Fibroblast of skin of abdomen (primary cell): ENCODE results near the gene PSD4.

ENCODE experiments used
- DNase-seq: peaks from one replicate; pipeline ENCODE4 v3.0.0-alpha.2; 2013

Gene PSD4

DNA sequence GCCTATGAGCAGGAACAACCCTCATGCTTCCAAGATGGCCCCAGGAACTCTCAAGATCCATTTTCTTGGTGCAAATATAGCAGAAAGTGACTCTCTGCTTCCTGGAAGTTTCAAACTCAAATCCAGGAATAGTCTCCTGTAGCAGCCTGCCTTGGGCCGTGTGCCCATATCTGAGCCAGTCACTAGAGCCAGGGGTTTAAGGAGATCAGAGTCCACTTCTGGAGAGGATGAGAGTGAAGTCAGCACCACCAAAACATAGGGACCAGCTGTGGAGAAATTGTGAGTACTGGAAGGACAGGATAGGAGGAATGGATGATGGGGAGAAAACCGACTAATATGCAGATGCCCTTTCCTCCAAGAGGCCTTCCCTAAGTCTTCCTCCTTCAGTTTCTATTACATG, 33.2 kb downstream of the PSD4 start:
- DNase-seq, result no peak

DNA sequence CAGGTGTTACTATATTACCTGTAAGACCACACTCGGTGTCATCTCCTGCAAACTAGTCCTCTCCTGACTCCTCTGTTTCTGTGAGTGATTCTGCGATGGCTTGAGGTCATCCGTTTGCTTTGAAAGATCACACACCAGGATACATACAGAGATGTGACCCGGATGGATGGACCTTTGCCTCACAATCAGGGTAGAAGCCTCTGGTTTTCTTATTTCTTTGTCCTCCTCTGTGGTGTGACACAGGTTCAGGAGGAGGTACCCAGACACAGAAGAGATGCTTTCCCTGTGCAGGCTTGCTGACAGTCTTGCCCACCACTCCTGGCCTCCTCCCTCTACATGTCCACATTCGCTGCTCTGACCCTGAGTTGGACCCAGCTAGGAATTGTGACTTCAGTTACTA, 34.6 kb downstream of the PSD4 start:
- DNase-seq, result no peak

DNA sequence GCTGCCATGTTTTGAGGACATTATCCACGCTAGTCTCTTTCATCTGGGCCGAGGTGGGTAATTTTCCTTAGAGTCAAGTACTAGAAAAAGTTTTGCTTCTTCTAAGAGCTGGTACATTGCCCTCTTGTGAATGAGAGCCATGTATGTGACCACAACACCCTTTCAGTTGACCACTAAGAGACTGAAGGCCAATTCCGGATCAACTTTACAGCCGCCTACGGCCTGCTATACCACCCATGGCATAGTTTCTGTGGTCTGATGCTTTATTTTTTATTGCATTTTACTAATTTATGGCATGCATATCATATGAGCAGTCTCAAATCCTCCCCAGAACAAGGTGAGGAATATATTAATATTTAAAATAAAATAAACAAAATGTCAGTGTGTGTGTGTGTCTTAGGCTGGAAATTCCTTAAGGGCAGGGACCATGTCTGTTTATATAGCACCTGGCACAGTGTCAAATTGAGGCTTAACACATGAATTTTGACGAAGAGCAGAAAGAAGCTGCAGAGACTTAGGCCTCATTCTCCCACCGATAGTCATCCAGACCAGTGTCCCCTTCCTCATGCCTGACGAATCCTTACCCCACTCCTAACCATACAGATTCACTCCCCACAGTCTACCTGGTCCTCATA, 35.4 kb downstream of the PSD4 start:
- peak; percentile 51 for DNase-seq

DNA sequence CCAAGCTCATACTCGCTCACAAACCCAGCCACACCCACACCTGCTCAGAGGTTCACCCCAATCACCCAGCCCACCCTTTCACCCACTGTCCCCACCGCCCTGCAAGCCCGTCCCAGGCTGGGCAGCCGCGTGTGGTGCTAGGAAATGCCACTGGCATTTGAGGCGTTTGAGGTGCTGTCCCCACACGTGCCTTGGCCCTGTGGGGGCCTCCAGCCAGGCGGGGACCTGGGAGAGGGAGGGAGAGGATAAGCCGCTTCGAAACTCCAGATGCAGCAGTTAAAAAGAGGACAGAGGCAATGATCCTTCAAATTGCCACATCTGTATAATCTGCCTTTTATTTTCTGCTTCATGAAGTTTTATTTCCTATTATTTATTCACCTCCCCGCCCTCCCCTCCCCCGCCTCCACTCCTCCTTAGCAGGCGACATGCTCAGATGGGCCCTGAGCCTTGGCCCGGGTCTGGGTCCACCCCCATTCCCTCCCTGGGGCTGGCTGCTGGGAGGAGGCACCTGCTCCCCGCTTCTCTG, 35.9 kb downstream of the PSD4 start:
- DNase-seq, result no peak

DNA sequence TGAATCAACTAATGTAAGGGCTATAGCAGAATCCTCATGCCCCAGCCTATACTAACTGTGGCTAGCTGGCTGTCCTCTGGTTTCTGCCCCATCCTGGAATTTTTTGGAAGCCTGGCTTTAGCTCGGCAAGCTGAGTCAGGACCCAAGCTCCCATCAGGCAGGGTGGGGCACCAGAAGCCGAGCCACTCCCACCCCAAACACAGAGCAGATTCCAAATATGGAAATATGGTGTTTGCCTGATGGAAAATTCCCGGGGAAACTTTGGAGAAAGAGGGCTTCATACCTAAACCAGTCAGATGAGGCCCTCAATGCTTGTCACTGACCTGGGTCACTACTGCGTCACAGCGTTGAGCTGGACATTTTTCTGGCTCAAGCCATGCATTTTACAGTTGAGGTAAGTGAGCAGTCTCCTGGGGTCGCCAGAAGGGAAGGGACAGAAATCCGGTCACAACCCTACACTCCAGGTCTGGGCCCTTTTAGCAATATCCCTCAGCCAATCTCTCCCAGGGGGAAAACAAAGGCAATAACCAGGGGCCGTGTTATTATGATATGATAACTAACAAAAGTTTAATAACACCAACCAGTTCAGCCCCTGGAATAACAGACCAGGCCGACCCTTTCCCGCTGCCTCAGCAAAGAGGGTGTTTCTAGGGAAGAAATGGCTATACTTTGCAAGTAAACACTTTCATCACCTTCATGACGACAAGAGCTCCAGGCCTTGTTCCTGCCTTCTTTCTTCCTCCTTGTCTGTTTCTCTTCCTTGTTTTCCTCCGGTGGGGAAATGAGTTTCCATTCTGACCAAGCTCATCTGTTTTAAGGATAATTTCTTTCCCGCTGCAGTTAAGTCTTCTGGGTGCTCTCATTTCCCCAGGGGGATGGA, 37.7 kb downstream of the PSD4 start:
- peak; percentile 81 for DNase-seq

DNA sequence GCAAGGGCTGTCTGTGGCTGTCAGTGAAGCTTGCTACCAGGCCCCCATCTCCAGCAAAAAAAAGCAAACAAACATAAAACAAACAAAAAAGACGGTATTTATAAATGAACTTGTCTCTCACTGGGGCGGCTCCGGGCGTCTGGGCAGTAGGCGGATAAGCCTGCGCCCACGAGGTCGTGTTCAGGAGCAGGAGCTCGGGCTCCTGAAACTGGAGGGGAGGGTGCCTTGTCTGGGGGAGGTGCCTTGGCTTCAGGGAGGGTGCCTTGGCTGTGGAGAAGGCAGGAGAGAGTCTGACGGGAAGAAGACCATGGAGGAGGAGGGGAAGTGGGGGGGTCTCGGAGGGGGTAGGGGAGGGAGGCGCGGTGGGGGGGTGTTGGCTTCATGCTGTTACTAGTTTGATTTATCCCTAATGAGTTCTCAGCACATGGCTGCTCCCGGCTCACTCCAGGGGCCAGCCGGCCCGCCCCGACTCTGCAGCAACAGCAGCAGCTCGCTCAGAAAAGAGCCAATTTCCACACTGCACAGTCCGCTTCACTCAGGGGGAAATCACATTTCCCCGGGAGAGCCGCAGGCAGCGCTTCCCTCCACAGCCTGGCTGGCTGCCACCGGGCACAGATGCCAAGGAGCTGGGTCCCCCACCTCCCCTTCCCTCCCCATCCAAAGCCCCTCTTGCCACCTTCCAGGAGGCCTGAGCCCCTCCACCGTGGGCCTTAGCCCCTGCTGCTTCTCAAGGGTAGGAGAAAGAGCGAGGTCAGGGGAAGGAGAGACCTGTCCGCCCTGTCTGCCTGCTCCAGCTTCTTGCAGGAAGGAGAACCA, 38.7 kb downstream of the PSD4 start:
- DNase-seq, result peak; percentile 33

DNA sequence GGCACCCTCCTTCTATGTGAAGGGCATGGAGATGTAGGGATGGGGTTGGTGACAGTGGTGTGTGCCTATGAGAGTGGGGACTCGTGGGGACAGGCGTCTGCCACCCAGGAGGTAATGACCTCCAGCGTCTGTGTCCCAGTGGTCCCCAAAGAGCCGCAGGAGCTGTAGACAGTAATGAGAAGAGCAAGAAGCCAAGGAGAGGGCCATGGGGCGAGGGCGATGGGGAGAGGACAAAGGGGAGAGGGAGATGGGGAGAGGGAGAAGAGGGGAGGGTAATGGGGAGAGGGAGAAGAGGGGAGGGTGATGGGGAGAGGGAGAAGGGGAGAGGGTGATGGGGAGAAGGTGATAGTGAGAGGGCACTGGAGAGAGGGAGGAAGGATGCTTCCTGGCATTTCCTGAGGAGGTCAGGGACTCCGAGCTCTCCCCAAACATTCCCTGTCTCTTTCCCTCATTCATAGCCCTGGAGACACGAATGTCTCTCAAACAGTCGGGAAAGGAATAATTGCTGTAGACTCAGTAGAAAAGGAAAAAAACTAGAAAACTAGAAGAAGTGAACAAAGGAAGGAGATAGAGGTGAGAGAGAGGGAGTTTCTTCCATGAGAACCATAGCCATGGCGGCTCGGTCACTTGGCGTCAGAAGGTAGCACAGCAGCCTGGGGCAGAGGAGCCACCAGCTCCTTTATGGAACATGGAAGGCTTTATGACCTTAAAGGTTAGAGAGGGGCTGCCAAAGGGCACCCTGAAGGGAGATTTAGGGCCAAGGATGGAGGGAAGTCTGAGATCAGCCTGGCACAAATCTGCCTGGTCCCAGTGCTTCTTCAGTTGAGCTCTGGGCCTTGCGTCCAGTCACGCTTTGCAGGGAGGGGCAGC, 39.5 kb downstream of the PSD4 start:
- no peak for DNase-seq

DNA sequence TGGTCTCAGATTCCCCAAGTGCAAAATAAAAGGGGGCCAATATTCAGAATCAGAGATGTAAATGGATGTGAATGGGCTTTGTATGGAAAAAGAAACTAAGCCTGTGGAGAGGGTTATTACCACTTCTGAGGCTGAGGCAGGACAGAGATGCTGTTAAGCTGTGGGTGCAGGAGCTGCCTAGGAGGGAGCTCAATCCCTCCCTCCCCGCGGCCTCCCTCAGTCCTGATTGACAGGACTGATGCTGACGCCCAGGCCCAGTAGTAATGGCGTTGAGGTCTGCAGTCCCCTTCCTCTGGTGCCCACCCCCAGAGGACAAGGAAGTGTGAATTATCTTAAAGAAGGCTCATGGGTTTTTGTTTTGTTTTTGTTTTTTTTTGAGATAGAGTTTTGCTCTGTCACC, 40.4 kb downstream of the PSD4 start:
- DNase-seq, result no peak

DNA sequence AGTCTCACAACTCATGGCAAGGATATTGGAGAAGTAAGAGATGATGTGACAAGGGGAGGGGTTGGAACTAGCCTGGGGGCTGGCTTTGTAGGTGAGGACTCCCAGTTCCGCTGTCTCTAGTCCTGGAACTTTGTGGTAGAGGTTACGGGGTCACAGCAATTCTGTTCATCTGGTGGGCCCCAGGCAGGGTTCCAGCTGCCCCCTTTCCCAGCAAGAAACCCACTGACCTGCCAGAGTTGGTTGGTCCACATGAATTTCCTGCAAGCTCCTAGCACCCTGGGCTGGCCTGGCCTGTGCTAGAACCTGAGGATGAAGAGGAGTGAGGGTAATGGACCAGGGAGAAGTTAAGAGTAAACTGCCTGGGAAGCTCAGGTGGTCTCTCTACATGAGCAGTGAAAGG, 41.3 kb downstream of the PSD4 start:
- no peak for DNase-seq

DNA sequence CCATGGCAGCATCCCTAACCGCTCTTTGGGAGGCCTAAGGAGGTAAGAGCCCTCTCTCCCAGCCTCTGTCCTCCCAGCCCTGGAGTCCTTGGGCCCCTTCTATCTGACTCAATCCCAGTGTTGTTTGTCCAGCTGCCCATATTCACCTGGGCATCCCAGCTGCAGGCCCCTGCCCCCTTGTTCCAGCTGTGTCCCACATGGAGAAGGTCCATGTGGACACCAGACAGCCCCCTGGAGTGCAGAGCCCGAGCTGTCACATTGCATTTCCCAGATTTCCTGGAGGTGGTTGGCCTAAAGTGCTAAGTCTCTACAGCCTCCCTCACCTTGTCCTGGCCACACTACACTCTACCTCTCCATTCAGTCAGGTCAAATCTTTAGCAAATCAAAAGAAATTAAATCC, 42.5 kb downstream of the PSD4 start:
- no peak for DNase-seq

DNA sequence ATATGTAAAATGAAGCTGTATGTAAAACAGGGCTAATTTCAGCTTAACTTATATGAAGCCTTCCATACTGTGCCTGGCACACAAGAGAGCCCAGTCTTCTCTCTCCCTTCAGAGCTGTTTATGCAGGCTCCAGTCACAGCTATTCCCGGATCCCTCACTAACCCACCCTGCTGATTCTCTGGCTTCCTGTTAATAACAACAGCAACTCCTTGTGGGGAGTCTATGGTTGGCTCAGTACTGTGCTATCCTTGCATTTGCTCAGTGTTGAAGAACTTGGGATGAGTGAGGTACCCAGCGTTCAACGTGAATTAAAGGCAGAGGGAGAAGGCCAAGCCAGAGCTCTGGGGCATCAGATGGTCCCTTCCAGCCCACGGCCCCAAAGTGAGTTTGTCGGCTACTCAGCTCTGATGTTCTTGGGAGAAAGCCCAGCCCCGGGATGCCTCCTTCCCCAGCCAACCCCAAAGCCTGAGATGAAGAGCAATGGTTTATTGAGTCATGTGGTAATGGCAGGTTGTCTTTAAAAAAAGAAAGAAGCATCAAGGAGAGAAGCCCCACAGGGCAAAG, 43.2 kb downstream of the PSD4 start:
- no peak for DNase-seq

DNA sequence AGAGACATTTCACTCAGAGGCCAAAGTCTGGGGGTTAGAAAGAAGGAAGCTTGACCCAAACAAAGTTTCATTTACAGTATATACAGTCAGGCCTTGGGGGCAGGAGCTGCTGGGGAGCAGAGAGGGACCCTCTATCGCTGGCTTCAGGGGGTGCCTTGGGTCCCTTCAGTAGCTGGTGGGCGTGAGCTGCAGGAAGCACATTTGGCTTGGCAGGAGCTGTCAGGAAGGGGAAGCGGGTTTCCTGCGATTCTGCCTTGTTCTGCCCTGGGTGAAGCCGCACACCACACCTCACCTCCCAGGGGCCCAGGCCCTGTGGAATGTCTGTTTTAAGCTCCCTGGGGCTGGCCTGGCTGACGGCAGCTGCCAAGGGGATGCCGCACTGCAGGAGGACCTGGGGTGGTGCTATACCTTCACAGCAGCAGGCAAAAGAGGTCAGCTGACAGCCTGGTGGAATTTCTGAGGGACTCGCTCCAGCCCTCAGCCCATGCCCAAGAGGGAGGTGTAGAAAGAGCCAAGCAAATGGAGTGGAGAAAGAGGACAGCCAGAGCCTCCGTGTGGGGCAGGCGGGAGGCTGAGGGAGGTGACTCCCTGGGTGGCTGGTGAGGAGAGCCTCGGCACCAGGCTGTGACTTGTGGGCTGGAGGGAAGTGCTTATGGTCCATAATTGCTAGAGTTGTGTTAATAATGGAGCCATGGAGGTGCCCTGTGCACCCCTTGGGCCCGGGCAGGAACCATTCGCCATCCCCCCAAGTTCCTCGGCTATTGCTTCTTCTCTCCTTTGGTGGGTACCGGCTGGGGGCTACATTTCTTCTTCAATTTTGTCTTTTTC, 43.9 kb downstream of the PSD4 start:
- no peak for DNase-seq

DNA sequence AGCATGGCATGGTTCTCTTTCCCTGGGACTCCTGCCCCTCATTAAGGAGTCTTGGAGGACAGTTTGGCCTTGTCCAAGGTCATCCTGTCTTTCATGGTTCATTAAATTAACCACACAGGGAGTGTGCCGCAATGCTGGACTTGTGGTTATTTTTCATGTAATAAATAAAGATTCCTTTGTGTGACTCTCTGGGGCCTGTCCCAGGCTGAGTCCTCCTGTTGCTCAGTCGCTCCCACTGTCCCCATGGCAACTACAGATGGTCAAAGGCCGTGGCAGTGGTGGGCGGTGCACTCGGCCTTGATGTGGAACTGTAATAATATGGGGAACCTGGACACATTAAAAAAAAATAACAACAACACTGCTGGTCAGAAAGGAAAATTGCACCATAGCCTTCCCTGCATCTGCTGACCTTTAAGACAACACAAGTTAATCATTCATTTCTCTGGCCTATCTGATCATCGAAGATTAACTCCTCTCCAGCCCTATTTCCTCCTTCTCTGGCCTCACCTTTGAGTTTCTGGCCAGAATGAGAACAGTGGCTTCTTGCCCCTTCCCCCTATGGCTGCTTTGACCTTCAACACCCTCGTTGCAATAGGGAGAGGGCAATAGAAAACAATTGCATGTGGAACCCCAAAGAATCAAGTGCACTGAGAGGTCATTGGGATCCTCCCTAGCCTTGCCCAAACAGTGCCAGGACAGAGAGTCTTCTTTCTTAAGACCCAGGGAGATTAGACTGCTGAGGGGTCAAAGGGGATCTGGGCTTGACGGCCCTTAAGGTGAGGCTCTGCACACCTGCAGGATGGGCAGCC, 44.7 kb downstream of the PSD4 start:
- no peak for DNase-seq

DNA sequence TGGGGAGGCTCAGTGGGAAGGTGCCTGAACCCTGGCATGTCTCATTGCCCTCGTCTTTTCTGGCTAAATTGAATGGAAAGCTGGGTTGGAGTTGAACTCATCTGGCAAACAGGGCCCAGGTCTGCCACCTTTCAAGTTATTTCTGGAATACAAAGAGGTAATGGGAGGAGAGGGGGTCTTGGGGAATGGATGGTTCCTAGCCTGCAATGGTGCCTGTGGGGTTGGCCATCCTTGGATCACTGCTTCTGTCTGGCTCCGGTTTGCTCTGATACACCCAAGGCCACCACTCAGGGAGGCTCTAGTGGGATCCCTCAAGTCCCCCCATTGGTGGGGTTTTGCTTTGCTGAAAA, 45.3 kb downstream of the PSD4 start:
- DNase-seq, result no peak

DNA sequence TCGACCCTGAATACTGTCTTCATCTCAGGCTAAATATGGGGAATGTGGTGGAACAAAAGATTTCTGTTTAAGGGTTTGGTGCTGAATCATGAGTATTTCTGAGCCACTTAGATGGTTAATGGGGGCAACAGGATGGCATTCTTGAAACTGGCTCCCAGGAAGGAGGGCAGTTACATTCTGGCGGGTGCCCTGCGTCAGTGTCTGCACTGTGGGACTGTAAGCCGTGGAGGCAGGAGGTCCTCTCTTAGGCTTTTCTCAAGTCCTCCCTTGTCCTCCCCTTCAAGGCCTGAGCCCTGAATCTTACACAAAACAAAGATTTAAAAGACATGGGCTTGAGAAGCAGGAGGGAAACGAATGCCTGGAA, 45.7 kb downstream of the PSD4 start:
- no peak for DNase-seq

DNA sequence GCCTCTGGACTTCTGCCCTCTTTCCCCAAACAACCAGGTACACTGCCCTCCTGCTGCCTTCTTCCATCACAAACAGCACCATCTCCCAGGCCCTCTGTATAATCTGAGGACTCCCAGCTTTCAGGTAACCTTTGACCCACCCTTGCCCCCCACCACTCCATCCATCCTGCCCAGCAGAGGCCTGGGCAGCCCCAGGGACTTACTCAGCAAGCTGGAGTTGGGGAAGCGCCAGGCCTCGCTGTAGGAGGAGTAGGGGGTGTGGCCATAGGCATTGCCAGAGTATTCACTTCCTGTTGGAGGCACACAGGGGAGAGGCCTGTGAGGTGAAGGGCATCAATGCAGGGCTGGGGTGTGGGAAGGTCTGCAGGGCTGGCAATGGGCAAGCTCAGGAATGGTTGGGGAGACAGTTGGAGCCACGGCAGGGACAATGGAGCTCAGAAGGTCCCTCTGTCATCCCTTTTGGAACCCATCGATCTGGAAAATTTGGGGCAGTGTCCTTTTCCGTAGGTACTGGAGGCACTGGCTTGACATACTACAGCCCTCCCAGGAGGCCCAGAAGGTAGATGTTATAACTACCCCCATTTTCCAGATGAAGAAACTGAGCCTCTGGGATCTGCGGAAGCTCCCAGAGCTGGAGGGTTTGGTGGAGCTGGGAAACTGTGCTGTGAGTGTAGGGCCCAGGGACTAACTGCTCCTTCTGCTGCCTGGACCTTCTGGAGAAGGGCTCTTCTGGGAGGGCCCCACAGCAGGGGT, 46.3 kb downstream of the PSD4 start:
- peak; percentile 56 for DNase-seq

DNA sequence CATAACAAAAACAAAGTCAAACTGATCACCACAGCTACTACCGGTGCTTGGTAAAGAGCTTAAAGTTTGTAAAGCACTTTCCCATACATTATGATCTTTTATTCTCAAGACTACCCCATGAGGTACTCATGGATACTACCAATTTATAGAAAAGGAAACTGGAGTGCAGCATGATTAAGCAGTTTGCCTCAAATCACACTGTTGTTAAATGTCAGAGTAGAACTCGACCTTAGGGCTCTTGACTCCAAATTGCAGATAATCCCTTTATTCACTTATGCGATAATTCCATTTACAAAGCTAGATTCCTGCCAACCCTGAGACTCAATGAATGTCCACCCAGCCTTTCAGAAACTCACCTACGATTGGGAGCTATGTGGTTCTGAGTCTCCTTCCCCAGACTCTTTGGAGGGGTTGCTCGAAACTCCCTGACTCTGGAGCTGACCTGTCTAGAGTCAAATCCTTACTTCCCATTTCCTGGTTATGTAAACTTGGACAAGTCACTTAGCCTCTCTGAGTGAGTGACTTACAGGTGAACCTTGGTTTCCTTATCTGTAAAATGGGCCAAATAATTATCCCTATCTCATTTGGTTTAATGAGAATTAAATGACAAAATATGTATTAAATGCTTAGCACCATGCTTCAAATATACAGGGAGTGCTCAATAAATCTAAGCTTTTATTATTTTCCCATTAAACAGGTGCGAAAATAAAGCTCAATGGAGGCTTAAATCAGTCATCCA, 47.4 kb downstream of the PSD4 start:
- DNase-seq, result no peak

DNA sequence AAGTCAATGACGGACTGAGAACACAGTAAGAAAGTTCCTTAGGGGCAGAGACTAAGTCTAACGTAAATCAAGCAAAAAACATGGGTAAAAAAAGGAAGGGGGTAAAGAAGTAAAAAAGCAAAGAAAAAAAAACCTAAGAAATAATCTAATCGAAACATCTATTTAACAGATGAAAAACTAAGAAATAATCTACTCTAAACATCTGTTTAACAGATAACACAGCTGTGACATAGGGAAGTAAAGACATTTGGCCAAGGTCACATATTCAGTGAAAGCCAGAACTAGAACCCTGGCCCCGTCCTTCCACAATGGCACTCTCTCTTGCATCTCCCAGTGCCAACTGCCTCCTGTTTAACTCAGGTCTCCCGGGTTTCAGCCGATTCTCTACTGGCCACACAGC, 48.1 kb downstream of the PSD4 start:
- DNase-seq, result no peak

DNA sequence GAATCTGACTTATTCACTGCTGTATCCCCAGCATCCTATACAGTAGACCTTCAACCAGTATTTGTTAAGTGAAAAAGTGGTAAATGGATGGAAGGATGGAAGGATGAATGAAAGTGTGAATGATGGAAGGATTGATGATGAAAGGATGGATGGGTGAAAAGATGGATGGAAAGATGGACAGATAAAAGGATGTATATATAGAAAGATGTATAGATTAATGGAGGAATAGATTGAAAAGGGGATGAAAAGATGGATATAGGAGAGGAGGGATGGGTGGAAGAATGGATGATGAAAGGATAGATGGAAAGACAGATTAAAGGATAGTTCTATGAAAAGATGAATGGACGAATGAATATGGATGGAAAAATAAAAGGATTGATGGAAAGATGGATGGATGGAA, 50.0 kb downstream of the PSD4 start:
- DNase-seq, result no peak
